GM18870 (cell line): ENCODE data around the gene COL4A2.
"Not testable (repeated sequence)": the region's sequence is repeated elsewhere in the genome, so short reads cannot be mapped to it uniquely, and the experiment has no call there.

Source experiments
- ATAC-seq: cut with Tn5 transposase; IDR thresholded peaks from one replicate; pipeline ENCODE4 v1.9.1; 2021; ENCODE audit warnings: moderate library complexity; ENCODE audit not compliant: unreplicated experiment

Gene COL4A2

GRCh38 chr13:110521946-110522345 lies 214.9 kb downstream of the COL4A2 start:
- no peak for ATAC-seq

GRCh38 chr13:110522721-110523120 lies 215.6 kb downstream of the COL4A2 start:
- no peak for ATAC-seq

DNA sequence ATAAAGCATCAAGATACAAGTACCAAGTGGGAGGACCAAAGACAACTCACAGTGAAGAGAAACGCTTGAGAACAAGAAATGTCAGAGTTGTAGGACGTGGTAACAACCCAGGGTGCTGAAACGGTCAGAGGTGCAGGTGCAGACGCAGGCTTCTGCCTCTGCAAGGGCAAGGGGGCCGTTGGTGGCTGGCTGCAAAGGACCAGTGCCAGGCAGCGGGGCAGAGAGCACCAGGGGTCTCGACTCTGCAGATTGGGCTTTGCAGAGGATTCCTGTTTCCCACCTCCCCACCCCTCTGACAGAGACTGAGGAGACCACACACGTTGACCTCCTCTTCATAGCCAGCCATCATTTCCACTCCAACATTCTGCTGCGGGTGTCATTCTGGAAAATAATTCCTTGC lies 216.1 kb downstream of the COL4A2 start:
- ATAC-seq = no peak

- ATAC-seq = no peak
These were observed 216.9 kb downstream of the COL4A2 start for GRCh38 chr13:110523838-110524540.

DNA sequence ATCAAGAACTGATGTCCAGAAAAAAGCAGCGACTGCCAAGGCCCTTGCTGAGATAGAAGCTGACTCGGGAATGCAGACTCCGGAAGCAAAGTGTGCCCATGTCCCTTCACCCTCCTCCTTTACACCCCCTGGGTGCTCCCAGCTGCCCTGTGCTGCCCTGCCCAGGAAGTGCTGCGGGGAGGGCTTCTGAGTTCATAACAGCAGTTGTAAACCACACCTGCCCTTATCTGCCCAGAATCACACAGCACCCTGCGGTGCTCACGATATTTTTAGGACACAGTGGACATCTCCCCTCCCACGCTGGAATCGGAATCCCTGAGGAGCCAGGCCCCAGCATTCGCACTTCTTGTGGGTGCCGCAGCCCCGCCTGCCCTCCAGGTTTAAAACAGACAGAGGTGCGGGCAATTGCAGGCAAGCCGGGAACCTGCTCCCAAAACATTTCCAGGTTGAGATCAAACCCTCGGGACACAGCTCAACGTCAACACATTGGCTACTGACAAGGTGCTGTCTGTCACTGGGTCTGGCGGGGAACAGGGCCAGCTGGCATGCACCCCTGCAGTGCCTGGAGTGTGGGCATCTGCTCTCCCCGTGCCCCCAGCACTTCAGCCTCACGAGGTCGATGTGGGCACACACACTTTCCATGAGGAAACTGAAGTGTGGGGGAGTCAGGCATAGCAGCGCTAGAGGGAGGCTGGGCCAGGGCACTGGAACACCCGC lies 217.6 kb downstream of the COL4A2 start:
- ATAC-seq = no peak

- peak; percentile 80 for ATAC-seq
These were observed 218.5 kb downstream of the COL4A2 start for GRCh38 chr13:110525328-110526319.

- ATAC-seq = no peak
These were observed 221.3 kb downstream of the COL4A2 start for GRCh38 chr13:110528371-110528770.

- ATAC-seq = no peak
These were observed 221.8 kb downstream of the COL4A2 start for GRCh38 chr13:110528911-110529310.

DNA sequence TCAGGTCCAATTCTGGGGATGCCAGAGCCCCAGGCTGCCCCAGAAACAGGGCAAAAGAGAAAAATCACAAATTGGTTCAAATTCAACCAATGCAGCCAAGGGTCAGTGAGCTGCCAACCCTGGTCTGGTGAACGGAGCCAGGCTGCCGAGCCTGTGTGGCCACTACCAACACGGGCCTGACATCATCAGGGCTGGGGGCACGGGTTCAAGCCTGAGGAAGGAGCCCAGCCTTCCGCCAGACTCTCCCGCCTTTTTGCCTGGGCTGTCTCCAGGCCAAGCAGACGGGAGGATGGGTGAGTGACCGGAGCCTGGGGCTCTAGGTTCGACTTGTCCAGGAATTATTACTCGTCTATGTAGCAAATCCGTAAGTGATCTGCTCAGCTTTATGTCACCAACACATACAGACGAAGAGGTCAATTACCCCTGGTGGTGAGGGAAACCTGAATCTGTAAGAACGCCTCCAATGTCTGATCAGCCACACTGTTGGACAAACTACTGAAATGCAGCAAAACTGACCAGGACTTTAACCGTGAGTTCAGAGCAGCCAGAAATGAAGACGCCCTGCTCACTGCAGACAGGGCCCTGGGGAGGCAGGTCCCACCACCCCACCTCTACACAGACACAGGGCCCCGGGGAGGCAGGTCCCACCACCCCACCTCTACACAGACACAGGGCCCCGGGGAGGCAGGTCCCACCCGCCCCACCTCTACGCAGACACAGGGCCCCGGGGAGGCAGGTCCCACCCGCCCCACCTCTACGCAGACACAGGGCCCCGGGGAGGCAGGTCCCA lies 222.6 kb downstream of the COL4A2 start:
- ATAC-seq = no peak

GRCh38 chr13:110531100-110531499 lies 224.0 kb downstream of the COL4A2 start:
- ATAC-seq = no peak

- no peak for ATAC-seq
These were observed 224.6 kb downstream of the COL4A2 start for GRCh38 chr13:110531671-110532083.

DNA sequence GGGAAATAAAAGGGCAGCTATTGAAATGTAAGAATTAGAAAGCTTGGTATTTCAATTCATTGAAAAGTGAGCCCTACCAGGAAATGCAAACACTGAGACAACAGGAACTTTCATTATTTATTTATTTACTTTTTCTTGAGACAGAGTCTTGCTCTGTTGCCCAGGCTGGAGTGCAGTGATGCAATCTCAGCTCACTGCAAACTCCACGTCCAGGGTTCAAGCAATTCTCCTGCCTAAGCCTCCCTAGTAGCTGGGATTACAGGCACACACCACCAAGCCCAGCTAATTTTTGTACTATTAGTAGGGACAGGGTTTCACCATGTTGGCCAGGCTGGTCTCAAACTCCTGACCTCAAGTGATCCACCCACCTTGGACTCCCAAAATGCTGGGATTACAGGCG lies 225.2 kb downstream of the COL4A2 start:
- ATAC-seq = not testable (repeated sequence)

DNA sequence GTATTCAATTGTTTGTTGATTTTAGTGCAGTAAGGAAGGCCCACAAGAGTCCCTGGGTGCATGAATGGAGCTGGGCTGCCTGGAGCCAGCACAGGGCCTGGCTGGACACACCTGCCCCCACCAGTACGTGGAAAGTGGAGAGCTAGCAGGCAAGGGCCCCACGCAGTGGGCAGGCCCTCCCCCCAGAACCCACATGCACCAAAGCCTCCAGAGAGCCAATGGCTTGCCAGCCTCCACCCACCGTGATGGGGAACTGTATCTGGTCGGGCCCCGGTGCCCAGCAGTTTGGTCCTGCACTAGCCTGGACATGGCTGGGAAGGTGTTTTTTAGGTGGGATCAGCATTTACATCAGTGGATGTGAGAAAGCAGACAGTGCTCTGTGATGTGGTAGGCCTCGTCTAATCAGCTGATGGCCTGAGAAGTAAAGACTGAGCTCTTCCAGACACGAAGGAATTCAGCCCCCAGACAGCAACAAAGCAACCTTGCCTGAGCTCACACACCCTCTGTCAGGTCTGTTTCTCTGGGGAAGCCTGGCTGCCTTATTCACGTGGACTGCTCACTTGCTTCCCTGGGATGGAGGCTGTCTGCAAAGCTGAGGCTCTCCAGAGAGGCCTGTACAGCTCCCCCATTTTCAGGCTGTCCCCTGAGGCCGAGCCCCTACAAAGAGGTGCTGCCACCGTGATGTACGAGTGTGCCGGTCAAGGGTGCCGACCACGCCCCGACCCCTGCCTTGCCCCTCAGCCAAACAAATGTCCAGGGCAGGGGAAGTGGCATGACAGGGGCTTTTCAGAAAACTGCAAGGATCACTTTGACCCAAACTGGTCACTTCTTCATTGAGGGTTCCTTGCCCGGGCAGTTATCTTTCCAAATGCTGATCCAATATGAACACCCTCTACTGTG lies 226.9 kb downstream of the COL4A2 start:
- ATAC-seq = no peak

DNA sequence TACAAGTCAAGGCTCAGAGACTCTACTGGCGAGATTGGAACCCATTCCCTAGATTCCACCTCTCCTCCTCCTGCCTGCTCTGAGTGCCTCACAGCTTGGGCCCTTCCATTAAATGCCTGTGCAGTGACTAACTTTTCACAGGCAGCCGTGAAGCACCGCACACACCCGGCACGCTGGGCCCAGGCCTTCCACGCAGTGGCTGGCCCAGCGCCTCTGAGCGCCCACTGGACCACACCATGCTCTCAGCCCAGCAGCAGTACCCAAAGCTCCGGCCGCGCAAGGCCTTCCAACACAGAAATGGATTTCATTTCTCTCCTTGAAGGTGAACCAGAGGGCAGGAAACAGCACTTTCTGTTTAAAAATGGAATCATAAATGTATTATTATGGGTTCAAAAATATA lies 228.4 kb downstream of the COL4A2 start:
- no peak for ATAC-seq

GRCh38 chr13:110536006-110536693 lies 229.1 kb downstream of the COL4A2 start:
- ATAC-seq = no peak

DNA sequence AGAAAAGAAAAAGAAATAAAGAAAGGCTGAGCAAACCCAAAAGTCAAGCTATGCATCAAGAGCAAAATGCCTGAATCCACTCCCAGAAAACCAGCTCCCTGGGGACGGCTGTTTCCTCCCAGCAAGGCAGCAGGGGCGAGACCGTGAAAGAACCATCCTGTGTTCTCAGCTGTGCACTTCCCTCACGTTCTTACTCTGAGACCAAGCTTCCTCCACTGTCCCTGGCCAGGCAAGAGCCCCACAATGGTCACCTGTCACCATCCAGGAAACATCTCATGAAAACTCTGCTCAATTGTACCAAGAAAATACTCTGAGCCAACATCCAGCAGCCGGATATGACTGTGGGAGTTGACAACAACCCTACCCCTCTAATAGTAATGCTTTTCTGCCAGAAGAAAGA lies 231.5 kb downstream of the COL4A2 start:
- no peak for ATAC-seq

GRCh38 chr13:110539894-110540293 lies 232.8 kb downstream of the COL4A2 start:
- no peak for ATAC-seq

GRCh38 chr13:110540871-110541525 lies 233.9 kb downstream of the COL4A2 start:
- no peak for ATAC-seq
